ENCODE data around the gene MYO3B. TPM values are rescaled to one million over a fixed set of nuclear protein-coding genes. Genes with fewer than 3 reads are reported as not detected.

Gene MYO3B
- total RNA-seq, 4 donors from 2014 or later = 0.09 to 9.1 TPM; not detected in 2

DNA sequence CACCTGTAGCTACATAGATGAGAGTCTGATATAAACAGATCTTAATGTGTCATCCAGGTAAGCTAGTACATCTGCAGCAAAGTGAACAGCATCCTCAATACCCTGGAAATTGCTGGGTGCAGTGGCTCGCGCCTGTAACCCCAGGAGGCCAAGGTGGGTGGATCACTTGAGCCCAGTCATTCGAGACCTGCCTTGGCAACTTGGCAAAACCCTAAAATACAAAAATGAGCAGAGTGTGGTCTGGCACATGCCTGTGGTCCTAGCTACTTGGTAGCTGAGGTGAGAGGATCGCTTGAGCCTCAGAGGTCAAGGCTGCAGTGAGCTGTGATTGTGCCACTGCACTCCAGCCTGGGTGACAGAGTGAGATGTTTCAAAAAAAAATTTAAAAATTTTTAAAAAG lies 303.3 kb downstream of the MYO3B start:
- Histone ChIP-seq H3K36me3 (no peaks in the 10 kb centered on the region), H3K4me1 (no peaks in the 10 kb centered on the region), H3K27ac (no peak overlapping the region), H3K4me3 (no peak overlapping the region), H3K27me3 (no peaks in the 10 kb centered on the region), H3K9me3 (no peaks in the 10 kb centered on the region)
- TF ChIP-seq, protein P1, sequence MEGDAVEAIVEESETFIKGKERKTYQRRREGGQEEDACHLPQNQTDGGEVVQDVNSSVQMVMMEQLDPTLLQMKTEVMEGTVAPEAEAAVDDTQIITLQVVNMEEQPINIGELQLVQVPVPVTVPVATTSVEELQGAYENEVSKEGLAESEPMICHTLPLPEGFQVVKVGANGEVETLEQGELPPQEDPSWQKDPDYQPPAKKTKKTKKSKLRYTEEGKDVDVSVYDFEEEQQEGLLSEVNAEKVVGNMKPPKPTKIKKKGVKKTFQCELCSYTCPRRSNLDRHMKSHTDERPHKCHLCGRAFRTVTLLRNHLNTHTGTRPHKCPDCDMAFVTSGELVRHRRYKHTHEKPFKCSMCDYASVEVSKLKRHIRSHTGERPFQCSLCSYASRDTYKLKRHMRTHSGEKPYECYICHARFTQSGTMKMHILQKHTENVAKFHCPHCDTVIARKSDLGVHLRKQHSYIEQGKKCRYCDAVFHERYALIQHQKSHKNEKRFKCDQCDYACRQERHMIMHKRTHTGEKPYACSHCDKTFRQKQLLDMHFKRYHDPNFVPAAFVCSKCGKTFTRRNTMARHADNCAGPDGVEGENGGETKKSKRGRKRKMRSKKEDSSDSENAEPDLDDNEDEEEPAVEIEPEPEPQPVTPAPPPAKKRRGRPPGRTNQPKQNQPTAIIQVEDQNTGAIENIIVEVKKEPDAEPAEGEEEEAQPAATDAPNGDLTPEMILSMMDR (IDR thresholded peaks at IDR 0.05) = no peak
- no peak for TF ChIP-seq POLR2A (IDR thresholded peaks at IDR 0.05)
- intact Hi-C loops (cut with DNase I; ENCODE audit: low total_unique reads) = loop anchor here (10.0 kb wide), 1 partner anchor 334 kb away; the partner anchor contains the start of gene GAD1
- DNase-seq = no peak

DNA sequence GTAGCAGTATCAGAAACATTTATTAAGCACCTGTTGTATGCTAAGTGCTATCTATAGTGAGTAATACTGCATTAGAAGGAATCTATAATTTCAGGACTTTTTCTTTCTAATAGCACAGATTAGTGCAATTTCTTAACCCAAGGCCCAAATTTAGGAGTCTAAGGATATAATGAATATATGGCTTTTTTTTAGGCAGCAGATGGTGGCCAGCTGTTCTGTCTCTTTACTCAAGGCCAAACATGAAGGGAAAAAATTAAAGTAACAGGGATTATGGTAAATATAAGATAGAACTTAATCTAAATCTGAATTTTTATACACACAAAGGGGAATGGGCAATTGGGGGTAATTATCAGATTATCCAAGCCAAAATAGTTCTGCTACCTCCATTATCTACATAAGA lies 306.6 kb downstream of the MYO3B start:
- H3K27me3 ChIP-seq = no peaks in the 10 kb centered on the region
- no peak overlapping the region for H3K4me3 ChIP-seq
- no peaks in the 10 kb centered on the region for H3K4me1 ChIP-seq
- DNase-seq = no peak
- H3K27ac ChIP-seq = no peak overlapping the region
- H3K36me3 ChIP-seq = no peaks in the 10 kb centered on the region
- TF ChIP-seq, protein P1 (IDR thresholded peaks at IDR 0.05) = no peak
- TF ChIP-seq POLR2A (IDR thresholded peaks at IDR 0.05) = no peak
- intact Hi-C loops (cut with DNase I; ENCODE audit: low total_unique reads) = loop anchor here (10.0 kb wide), 1 partner anchor 330 kb away; the partner anchor contains the start of gene GAD1
- H3K9me3 ChIP-seq = no peaks in the 10 kb centered on the region

DNA sequence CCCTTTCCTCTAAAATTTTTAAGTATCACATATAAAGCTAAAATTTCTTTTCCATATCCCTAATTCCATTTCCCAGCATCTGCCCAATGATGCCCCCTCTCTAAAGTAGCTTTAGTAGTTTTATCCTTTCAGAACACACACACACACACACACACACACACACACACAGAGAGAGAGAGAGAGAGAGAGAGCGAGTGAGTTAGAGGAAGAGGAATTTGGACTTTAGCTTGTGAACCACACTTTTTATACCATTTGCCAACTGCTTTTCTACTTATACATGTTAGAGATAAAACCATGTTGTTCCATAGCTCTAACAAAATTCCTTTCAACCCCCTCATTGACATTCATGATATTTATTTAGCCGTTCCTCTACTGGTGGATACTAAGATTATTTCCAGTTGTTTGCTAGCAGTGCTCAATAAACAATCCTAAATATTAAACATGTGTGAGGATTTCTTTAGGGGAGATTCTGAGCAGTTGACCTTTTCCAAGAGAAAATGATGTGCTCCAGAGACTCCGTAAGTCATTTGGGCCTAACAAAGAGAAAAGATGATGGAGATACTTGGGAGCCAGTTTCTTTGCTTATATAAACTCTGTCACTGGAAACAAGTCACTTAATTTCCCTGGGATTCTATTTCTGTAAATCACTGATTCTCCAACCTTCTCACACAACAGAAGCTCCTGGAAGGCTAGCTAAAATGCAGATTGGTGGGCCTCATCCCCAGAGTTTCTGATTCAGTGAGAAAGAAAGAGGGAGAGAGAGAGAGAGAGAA lies 307.5 kb downstream of the MYO3B start:
- DNase-seq = no peak
- Histone ChIP-seq H3K9me3 (no peaks in the 10 kb centered on the region), H3K4me1 (no peaks in the 10 kb centered on the region), H3K4me3 (no peak overlapping the region), H3K36me3 (no peaks in the 10 kb centered on the region), H3K27me3 (no peaks in the 10 kb centered on the region), H3K27ac (no peak overlapping the region)
- TF ChIP-seq, protein P1 (IDR thresholded peaks at IDR 0.05) = no peak
- intact Hi-C loops (cut with DNase I; ENCODE audit: low total_unique reads) = loop anchor here (10.0 kb wide), 1 partner anchor 329 kb away; the partner anchor contains the start of gene GAD1

DNA sequence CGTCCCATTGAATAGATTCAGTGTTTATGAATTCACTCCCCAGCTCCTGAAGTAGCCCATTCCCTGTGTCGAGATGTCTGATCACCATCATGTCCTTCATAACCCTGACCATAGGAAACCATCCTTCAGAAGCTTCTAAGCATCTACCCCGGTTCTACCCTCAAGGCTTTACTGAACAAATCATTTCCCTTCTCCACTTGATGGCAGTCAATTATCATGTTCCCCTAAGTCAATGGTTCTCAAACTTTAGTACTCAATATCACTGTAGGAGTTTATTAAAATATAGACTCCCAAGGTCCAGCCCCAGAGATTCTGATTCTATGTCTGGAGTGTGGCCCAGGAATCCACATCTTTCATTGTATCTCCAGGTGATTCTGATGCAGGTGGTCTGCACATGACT lies 308.8 kb downstream of the MYO3B start:
- TF ChIP-seq, protein P1 (IDR thresholded peaks at IDR 0.05) = peak in 2 of 4 experiments; percentile 24 to 37
- TF ChIP-seq POLR2A (IDR thresholded peaks at IDR 0.05) = no peak
- H3K27ac ChIP-seq = no peak overlapping the region
- no peak overlapping the region for H3K4me3 ChIP-seq
- no peak for DNase-seq
- H3K36me3 ChIP-seq = no peaks in the 10 kb centered on the region
- no peaks in the 10 kb centered on the region for H3K9me3 ChIP-seq
- intact Hi-C loops (cut with DNase I; ENCODE audit: low total_unique reads) = loop anchor here (10.0 kb wide), 1 partner anchor 328 kb away; the partner anchor contains the start of gene GAD1
- H3K27me3 ChIP-seq = no peaks in the 10 kb centered on the region
- no peaks in the 10 kb centered on the region for H3K4me1 ChIP-seq

DNA sequence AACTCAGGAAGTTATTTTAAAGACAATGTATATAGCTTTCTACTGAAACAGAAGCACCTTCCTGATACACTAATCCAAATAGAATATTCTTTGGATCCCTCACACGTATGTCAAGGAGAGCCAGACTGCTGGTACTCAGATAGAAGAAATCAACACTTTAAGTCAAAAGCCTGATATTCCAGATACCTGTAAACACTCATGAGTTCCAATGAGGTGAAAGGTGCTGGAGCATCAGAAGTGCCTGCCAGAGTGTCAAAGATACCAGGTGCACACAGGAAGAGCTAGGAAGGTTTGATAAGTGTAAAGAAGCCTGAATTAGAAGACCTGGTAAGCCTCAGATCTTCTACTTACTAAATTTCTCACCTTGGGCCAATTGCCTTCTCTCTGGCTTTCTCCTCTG lies 310.9 kb downstream of the MYO3B start:
- intact Hi-C loops (cut with DNase I; ENCODE audit: low total_unique reads) = loop anchor here (10.0 kb wide), 1 partner anchor 326 kb away; the partner anchor contains the start of gene GAD1
- Histone ChIP-seq H3K4me1 (no peaks in the 10 kb centered on the region), H3K36me3 (no peaks in the 10 kb centered on the region), H3K9me3 (no peaks in the 10 kb centered on the region), H3K27ac (no peak overlapping the region), H3K4me3 (no peak overlapping the region), H3K27me3 (no peaks in the 10 kb centered on the region)
- TF ChIP-seq, protein P1 (IDR thresholded peaks at IDR 0.05) = no peak
- TF ChIP-seq POLR2A (IDR thresholded peaks at IDR 0.05) = no peak
- DNase-seq = no peak

Data from uterus (tissue), 4 donors.